Measurements from ENCODE around the gene NDUFV3. TPM values are rescaled to one million over a fixed set of nuclear protein-coding genes. Genes with fewer than 3 reads are reported as not detected.

The NDUFV3 gene
- total RNA-seq, 4 donors from 2014 or later, result 96.4 to 109 (median 97.7) TPM

GRCh38 chr21:42860345-42860744, 32.8 kb upstream of the NDUFV3 start:
- intact Hi-C loops (cut with DNase I; ENCODE audit: low total_unique reads), result no loop called here
- ATAC-seq (no peak), DNase-seq (no peak)
- in situ Hi-C loops (cut with MboI; ENCODE audit: low sequenced_read_pairs in 4 of 4), result no loop called here
- Histone ChIP-seq H3K4me3 (no peak overlapping the region), H3K27ac (no peak overlapping the region), H3K27me3 (no peaks in the 10 kb centered on the region), H3K36me3 (peaks cover 0 to 55% of the 10 kb centered on the region in 2 donors), H3K9me3 (no peaks in the 10 kb centered on the region), H3K4me1 (no peaks in the 10 kb centered on the region)
- TF ChIP-seq CTCF (IDR thresholded peaks at IDR 0.05 in 4 of 5, conservative IDR thresholded peaks at IDR 0.05 in 1 of 5) (no peak), POLR2A (IDR thresholded peaks at IDR 0.05) (no peak)

DNA sequence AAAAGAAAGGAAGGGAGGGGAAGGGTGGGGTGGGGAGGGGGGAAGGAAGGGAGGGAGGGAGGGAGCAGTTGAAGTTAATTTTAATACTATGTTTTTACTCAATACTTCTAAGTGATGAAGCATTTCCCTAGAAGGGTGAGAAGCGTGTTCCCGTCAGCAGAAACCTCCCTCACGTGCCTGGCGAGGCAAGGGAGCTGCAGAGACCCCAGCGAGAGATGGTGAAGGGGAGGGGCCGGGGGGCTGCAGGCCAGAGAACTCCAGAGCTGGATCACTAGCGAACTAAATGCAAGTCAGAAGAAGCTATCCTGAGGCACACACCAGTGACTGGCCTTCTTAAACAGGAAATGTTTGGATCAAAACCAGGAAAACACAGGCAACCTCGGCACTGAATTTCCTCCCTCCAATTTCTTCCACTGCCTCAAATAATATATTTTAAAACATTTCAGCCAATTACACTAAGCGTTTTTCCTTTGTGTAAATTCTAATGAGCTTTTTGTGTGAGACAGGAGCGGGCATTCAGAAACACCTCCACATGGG, 31.7 kb upstream of the NDUFV3 start:
- ATAC-seq (no peak), DNase-seq (no peak)
- no peak for TF ChIP-seq POLR2A (IDR thresholded peaks at IDR 0.05)
- Histone ChIP-seq H3K4me3 (no peak overlapping the region), H3K4me1 (no peaks in the 10 kb centered on the region), H3K9me3 (no peaks in the 10 kb centered on the region), H3K27me3 (no peaks in the 10 kb centered on the region), H3K27ac (no peak overlapping the region), H3K36me3 (peaks cover 0 to 45% of the 10 kb centered on the region in 2 donors)
- in situ Hi-C loops (cut with MboI; ENCODE audit: low sequenced_read_pairs in 4 of 4), result no loop called here
- intact Hi-C loops (cut with DNase I; ENCODE audit: low total_unique reads), result no loop called here

- H3K9me3 ChIP-seq, result no peaks in the 10 kb centered on the region
- H3K27ac ChIP-seq, result no peak overlapping the region
- peaks cover 0 to 41% of the 10 kb centered on the region in 2 donors for H3K36me3 ChIP-seq
- DNase-seq (no peak), ATAC-seq (no peak)
- intact Hi-C loops (cut with DNase I; ENCODE audit: low total_unique reads), result no loop called here
- H3K4me1 ChIP-seq, result no peaks in the 10 kb centered on the region
- no peak overlapping the region for H3K4me3 ChIP-seq
- H3K27me3 ChIP-seq, result no peaks in the 10 kb centered on the region
- in situ Hi-C loops (cut with MboI; ENCODE audit: low sequenced_read_pairs in 4 of 4), result no loop called here
- TF ChIP-seq POLR2A (IDR thresholded peaks at IDR 0.05) (no peak), CTCF (IDR thresholded peaks at IDR 0.05 in 4 of 5, conservative IDR thresholded peaks at IDR 0.05 in 1 of 5) (no peak)
Measured at GRCh38 chr21:42861848-42862400, 31.2 kb upstream of the NDUFV3 start.

- no peak for ATAC-seq
- Histone ChIP-seq H3K27me3 (no peaks in the 10 kb centered on the region), H3K36me3 (peaks cover 0 to 47% of the 10 kb centered on the region in 2 donors), H3K9me3 (no peaks in the 10 kb centered on the region), H3K4me3 (no peak overlapping the region), H3K27ac (no peak overlapping the region), H3K4me1 (no peaks in the 10 kb centered on the region)
- TF ChIP-seq POLR2A (IDR thresholded peaks at IDR 0.05) (no peak), CTCF (IDR thresholded peaks at IDR 0.05 in 4 of 5, conservative IDR thresholded peaks at IDR 0.05 in 1 of 5) (no peak)
- intact Hi-C loops (cut with DNase I; ENCODE audit: low total_unique reads), result no loop called here
- DNase-seq, result no peak
- in situ Hi-C loops (cut with MboI; ENCODE audit: low sequenced_read_pairs in 4 of 4), result no loop called here
Measured at GRCh38 chr21:42862774-42863503, 30.2 kb upstream of the NDUFV3 start.

GRCh38 chr21:42863504-42863870, 29.6 kb upstream of the NDUFV3 start:
- Histone ChIP-seq H3K9me3 (no peaks in the 10 kb centered on the region), H3K4me3 (no peak overlapping the region), H3K27ac (no peak overlapping the region), H3K27me3 (no peaks in the 10 kb centered on the region), H3K36me3 (peaks cover 0 to 53% of the 10 kb centered on the region in 2 donors), H3K4me1 (no peaks in the 10 kb centered on the region)
- TF ChIP-seq POLR2A (IDR thresholded peaks at IDR 0.05) (no peak), CTCF (IDR thresholded peaks at IDR 0.05 in 4 of 5, conservative IDR thresholded peaks at IDR 0.05 in 1 of 5) (no peak)
- intact Hi-C loops (cut with DNase I; ENCODE audit: low total_unique reads) (no loop called here), in situ Hi-C loops (cut with MboI; ENCODE audit: low sequenced_read_pairs in 4 of 4) (no loop called here)
- ATAC-seq, result no peak
- DNase-seq, result no peak
